ENCODE results near the gene CNN1. TPM values are rescaled to one million over a fixed set of nuclear protein-coding genes. Genes with fewer than 3 reads are reported as not detected.

Gene CNN1
- total and polyA plus RNA-seq, 9 of the 15 experiments (the other 6 are each of a cell fraction or from before 2014, with no cell fraction given), result 0.23 to 10.6 (median 5.2) TPM

GRCh38 chr19:11535792-11536595 lies 2.7 kb upstream of the CNN1 start (continued):
- TF ChIP-seq ZNF77 (CRISPR knock-in tag; IDR thresholded peaks at IDR 0.05), result no peak
- peak; percentile 62; the same call in 1 of the 2 replicates for TF ChIP-seq POLR2AphosphoS5 (IDR thresholded peaks at IDR 0.05; ENCODE audit: control insufficient read depth, insufficient read depth, low read depth, low read length)
- TF ChIP-seq THRB (CRISPR knock-in tag; conservative IDR thresholded peaks at IDR 0.05), result peak; percentile 49; the same call in 1 of the 2 replicates
- no peak for TF ChIP-seq TCF7 (IDR thresholded peaks at IDR 0.05; ENCODE audit: borderline replicate concordance)
- peak; percentile 100 for TF ChIP-seq GTF3C2 (IDR thresholded peaks at IDR 0.05; ENCODE audit: borderline replicate concordance, extremely low read depth, insufficient read length)
- TF ChIP-seq MYC (IDR thresholded peaks at IDR 0.05; ENCODE audit: low read depth, low read length), result peak; percentile 81; the same call in 1 of the 2 replicates
- no peak for TF ChIP-seq MYC (CRISPR knock-in tag; IDR thresholded peaks at IDR 0.05; ENCODE audit: borderline replicate concordance, low read depth)
- peak; percentile 41; the same call in 1 of the 2 replicates for TF ChIP-seq ZNF395 (CRISPR knock-in tag; IDR thresholded peaks at IDR 0.05)
- TF ChIP-seq ATF3 (IDR thresholded peaks at IDR 0.05), result peak; percentile 99
- TF ChIP-seq ATF3 (CRISPR knock-in tag; conservative IDR thresholded peaks at IDR 0.05), result peak; percentile 98
- TF ChIP-seq POLR3G (IDR thresholded peaks at IDR 0.05; ENCODE audit: extremely low read depth, insufficient read length, insufficient replicate concordance), result no peak
- TF ChIP-seq OTX1 (CRISPR knock-in tag; IDR thresholded peaks at IDR 0.05), result no peak; the same call in 1 of the 2 replicates
- no peak for TF ChIP-seq NFRKB (IDR thresholded peaks at IDR 0.05; ENCODE audit: low read depth)
- no peak for TF ChIP-seq HNRNPH1 (optimal IDR thresholded peaks at IDR 0.05; ENCODE audit: low read depth, low read length)
- peak; percentile 84; the same call in 1 of the 2 replicates for TF ChIP-seq ZNF175 (CRISPR knock-in tag; IDR thresholded peaks at IDR 0.05; ENCODE audit: low read depth)
- TF ChIP-seq ZNF444 (CRISPR knock-in tag; IDR thresholded peaks at IDR 0.05), result 0 out of 2 replicates have a peak, but pooled peaks have one; percentile 22
- TF ChIP-seq HDAC2 (IDR thresholded peaks at IDR 0.05), result peak; percentile 76
- TF ChIP-seq MTA2 (IDR thresholded peaks at IDR 0.05; ENCODE audit: low read depth), result no peak
- TF ChIP-seq DIDO1 (tag; IDR thresholded peaks at IDR 0.05; ENCODE audit: low read depth), result no peak
- TF ChIP-seq LARP7 (IDR thresholded peaks at IDR 0.05), result no peak
- TF ChIP-seq KAT7 (CRISPR knock-in tag; IDR thresholded peaks at IDR 0.05; ENCODE audit: borderline replicate concordance), result peak; percentile 70; the same call in 1 of the 2 replicates
- 0 out of 2 replicates have a peak, but pooled peaks have one; percentile 74 for TF ChIP-seq ERF (CRISPR knock-in tag; IDR thresholded peaks at IDR 0.05)
